HepG2 (cell line): Measurements from ENCODE around the gene GRIN3A. TPM values are rescaled to one million over a fixed set of nuclear protein-coding genes. Genes with fewer than 3 reads are reported as not detected.

Experiments
- GFI1 ChIP-seq: sonication (generic); formaldehyde crosslinking; IDR thresholded peaks from 2 replicates; pipeline ENCODE4 v1.5.0; 2020; ENCODE audit warnings: missing genetic modification reagents, mild to moderate bottlenecking, borderline replicate concordance
- KLF11 ChIP-seq: IDR thresholded peaks from 2 replicates; pipeline ENCODE4 v1.6.1; 2016; ENCODE audit warnings: missing compliant biosample characterization
- MATR3 ChIP-seq: sonication (generic); formaldehyde crosslinking; IDR thresholded peaks from 2 replicates; pipeline ENCODE4 v1.4.0; 2020; ENCODE audit warnings: missing genetic modification reagents
- NBN ChIP-seq: fragments of 450-650 bp; conservative IDR thresholded peaks from 2 replicates; pipeline ENCODE4 v1.6.1; 2017
- SNAPC2 ChIP-seq: sonication (generic); formaldehyde crosslinking; IDR thresholded peaks from 2 replicates; pipeline ENCODE4 v1.8.1; 2022; ENCODE audit warnings: mild to moderate bottlenecking, missing genetic modification reagents
- ZFP36L1 ChIP-seq: sonication (generic); formaldehyde crosslinking; IDR thresholded peaks from 2 replicates; pipeline ENCODE4 v1.8.0; 2022; ENCODE audit warnings: mild to moderate bottlenecking, missing genetic modification reagents, moderate library complexity
- ZFY ChIP-seq: sonication (generic); formaldehyde crosslinking; IDR thresholded peaks from 2 replicates; pipeline ENCODE4 v1.4.0; 2020; ENCODE audit warnings: missing genetic modification reagents
- ZMYM3 ChIP-seq: sonication (generic); formaldehyde crosslinking; IDR thresholded peaks from 2 replicates; pipeline ENCODE4 v1.5.1; 2020; ENCODE audit warnings: mild to moderate bottlenecking, missing genetic modification reagents
- ZNF253 ChIP-seq: sonication (generic); formaldehyde crosslinking; IDR thresholded peaks from 2 replicates; pipeline ENCODE4 v1.8.0; 2022; ENCODE audit warnings: mild to moderate bottlenecking, missing genetic modification reagents, borderline replicate concordance
- ZNF557 ChIP-seq: sonication (generic); formaldehyde crosslinking; IDR thresholded peaks from 2 replicates; pipeline ENCODE4 v1.4.0; 2020; ENCODE audit warnings: missing genetic modification reagents
- ZNF652 ChIP-seq: IDR thresholded peaks from 2 replicates; pipeline ENCODE4 v1.6.1; 2016; ENCODE audit warnings: low read depth, borderline replicate concordance
- polyA plus RNA-seq, 8 experiments: library from polyadenylated mRNA; depleted of rRNA in 3 of 8; stranded (reverse) in 7 of 8; unstranded in 1 of 8; fragments of >200 nt; fragmentation: Illumina TruSeq in 4 of 8; extraction: Trizol in 4 of 8; gene quantifications; 2 replicates each; pipeline versions ENCODE4 v1.2.1 to v1.2.3, GENCODE V29; 2011 to 2016; ENCODE audit warnings: low read depth in 4 of 8, missing spikeins in 1 of 8, mixed read lengths in 1 of 8; ENCODE audit not compliant: insufficient read depth in 1 of 8
- total RNA-seq, 5 experiments: library from RNA; depleted of rRNA; stranded (reverse); fragments of >200 nt; fragmentation: Illumina TruSeq; extraction: Trizol; gene quantifications; 2 replicates each; pipeline ENCODE4 v1.2.3, GENCODE V29; 2016; ENCODE audit warnings: low read depth in 1 of 5
- TF ChIP-seq, protein P1 (sequence below): sonication (generic); formaldehyde crosslinking; IDR thresholded peaks from 2 replicates; pipeline ENCODE4 v1.4.0; 2020; ENCODE audit warnings: missing genetic modification reagents, borderline replicate concordance
- TF ChIP-seq, protein P2 (sequence below): sonication (generic); formaldehyde crosslinking; IDR thresholded peaks from 2 replicates; pipeline ENCODE4 v1.4.0; 2020; ENCODE audit warnings: missing genetic modification reagents, borderline replicate concordance
- TF ChIP-seq, protein P3 (sequence below): sonication (generic); formaldehyde crosslinking; IDR thresholded peaks from 2 replicates; pipeline ENCODE4 v1.9.0; 2021; ENCODE audit warnings: missing genetic modification reagents, mild to moderate bottlenecking, borderline replicate concordance
- TF ChIP-seq, protein P4 (sequence below): sonication (generic); formaldehyde crosslinking; IDR thresholded peaks from 2 replicates; pipeline ENCODE4 v1.4.0; 2020; ENCODE audit warnings: missing genetic modification reagents
- TF ChIP-seq, protein P5 (sequence below): IDR thresholded peaks from 2 replicates; pipeline ENCODE4 v1.6.1; 2016; ENCODE audit warnings: missing genetic modification reagents, missing compliant biosample characterization

Gene GRIN3A
- total and polyA plus RNA-seq, 2 of the 13 experiments (the other 11 are each of a cell fraction or from before 2014, with no cell fraction given) = not detected

DNA sequence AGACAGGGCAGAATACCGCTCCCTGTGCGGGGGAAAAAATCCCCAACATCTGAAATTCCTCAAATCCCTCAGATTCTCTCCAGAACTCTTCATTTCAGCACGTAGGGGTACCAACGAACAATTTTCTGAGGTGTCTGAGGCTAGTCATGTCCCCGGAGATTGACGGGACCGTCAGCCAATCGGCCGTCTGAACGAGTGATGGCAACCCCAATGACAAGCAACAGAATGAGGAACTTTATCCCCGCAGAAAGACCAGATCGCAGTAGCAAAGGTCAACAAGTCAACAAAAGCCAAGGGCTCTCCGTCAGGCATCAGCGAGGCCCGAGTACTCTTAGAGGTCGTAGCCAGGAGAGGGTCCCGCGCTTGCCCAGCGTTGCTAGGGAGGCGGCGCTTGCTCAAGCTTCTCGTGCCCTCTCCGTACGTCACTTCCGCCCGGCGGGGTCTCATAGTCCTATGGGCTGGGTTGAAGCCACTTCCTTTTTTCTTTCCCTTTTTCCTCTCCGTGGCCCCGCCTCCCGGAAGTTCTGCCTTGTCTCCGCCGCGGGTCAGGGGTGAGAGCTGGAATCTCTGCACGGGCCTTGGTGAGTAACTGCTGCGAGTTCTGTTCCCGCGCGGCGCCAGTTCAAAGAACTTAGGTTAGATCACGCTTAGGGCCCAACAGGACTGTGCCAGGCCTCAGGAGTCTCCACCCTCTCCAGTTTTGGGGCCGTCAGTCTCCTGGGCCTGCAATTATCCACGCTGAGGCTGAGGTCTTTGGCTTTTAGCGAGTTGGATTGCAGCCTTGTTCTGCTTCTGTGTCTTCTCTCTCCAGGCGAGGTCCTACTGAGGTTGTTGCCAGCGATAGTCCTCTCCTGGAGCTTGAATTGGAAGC is 204.9 kb downstream of the GRIN3A start, which contains the start of gene RNF20 (continued):
- TF ChIP-seq, protein P1, sequence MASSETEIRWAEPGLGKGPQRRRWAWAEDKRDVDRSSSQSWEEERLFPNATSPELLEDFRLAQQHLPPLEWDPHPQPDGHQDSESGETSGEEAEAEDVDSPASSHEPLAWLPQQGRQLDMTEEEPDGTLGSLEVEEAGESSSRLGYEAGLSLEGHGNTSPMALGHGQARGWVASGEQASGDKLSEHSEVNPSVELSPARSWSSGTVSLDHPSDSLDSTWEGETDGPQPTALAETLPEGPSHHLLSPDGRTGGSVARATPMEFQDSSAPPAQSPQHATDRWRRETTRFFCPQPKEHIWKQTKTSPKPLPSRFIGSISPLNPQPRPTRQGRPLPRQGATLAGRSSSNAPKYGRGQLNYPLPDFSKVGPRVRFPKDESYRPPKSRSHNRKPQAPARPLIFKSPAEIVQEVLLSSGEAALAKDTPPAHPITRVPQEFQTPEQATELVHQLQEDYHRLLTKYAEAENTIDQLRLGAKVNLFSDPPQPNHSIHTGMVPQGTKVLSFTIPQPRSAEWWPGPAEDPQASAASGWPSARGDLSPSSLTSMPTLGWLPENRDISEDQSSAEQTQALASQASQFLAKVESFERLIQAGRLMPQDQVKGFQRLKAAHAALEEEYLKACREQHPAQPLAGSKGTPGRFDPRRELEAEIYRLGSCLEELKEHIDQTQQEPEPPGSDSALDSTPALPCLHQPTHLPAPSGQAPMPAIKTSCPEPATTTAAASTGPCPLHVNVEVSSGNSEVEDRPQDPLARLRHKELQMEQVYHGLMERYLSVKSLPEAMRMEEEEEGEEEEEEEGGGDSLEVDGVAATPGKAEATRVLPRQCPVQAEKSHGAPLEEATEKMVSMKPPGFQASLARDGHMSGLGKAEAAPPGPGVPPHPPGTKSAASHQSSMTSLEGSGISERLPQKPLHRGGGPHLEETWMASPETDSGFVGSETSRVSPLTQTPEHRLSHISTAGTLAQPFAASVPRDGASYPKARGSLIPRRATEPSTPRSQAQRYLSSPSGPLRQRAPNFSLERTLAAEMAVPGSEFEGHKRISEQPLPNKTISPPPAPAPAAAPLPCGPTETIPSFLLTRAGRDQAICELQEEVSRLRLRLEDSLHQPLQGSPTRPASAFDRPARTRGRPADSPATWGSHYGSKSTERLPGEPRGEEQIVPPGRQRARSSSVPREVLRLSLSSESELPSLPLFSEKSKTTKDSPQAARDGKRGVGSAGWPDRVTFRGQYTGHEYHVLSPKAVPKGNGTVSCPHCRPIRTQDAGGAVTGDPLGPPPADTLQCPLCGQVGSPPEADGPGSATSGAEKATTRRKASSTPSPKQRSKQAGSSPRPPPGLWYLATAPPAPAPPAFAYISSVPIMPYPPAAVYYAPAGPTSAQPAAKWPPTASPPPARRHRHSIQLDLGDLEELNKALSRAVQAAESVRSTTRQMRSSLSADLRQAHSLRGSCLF (CRISPR knock-in tag) = no peak
- TF ChIP-seq ZNF652 (CRISPR knock-in tag) (no peak), ZMYM3 (CRISPR knock-in tag) (no peak), NBN (no peak), KLF11 (no peak), ZNF253 (CRISPR knock-in tag) (no peak), ZFY (peak; percentile 93), MATR3 (CRISPR knock-in tag) (no peak), ZNF557 (CRISPR knock-in tag) (no peak), GFI1 (CRISPR knock-in tag) (peak; percentile 71; the same call in 1 of the 2 replicates), ZFP36L1 (no peak), SNAPC2 (0 out of 2 replicates have a peak, but pooled peaks have one; percentile 54)
- TF ChIP-seq, protein P2, sequence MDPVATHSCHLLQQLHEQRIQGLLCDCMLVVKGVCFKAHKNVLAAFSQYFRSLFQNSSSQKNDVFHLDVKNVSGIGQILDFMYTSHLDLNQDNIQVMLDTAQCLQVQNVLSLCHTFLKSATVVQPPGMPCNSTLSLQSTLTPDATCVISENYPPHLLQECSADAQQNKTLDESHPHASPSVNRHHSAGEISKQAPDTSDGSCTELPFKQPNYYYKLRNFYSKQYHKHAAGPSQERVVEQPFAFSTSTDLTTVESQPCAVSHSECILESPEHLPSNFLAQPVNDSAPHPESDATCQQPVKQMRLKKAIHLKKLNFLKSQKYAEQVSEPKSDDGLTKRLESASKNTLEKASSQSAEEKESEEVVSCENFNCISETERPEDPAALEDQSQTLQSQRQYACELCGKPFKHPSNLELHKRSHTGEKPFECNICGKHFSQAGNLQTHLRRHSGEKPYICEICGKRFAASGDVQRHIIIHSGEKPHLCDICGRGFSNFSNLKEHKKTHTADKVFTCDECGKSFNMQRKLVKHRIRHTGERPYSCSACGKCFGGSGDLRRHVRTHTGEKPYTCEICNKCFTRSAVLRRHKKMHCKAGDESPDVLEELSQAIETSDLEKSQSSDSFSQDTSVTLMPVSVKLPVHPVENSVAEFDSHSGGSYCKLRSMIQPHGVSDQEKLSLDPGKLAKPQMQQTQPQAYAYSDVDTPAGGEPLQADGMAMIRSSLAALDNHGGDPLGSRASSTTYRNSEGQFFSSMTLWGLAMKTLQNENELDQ (CRISPR knock-in tag) = no peak
- TF ChIP-seq, protein P3, sequence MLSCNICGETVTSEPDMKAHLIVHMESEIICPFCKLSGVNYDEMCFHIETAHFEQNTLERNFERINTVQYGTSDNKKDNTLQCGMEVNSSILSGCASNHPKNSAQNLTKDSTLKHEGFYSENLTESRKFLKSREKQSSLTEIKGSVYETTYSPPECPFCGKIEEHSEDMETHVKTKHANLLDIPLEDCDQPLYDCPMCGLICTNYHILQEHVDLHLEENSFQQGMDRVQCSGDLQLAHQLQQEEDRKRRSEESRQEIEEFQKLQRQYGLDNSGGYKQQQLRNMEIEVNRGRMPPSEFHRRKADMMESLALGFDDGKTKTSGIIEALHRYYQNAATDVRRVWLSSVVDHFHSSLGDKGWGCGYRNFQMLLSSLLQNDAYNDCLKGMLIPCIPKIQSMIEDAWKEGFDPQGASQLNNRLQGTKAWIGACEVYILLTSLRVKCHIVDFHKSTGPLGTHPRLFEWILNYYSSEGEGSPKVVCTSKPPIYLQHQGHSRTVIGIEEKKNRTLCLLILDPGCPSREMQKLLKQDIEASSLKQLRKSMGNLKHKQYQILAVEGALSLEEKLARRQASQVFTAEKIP (CRISPR knock-in tag) = no peak
- TF ChIP-seq, protein P4, sequence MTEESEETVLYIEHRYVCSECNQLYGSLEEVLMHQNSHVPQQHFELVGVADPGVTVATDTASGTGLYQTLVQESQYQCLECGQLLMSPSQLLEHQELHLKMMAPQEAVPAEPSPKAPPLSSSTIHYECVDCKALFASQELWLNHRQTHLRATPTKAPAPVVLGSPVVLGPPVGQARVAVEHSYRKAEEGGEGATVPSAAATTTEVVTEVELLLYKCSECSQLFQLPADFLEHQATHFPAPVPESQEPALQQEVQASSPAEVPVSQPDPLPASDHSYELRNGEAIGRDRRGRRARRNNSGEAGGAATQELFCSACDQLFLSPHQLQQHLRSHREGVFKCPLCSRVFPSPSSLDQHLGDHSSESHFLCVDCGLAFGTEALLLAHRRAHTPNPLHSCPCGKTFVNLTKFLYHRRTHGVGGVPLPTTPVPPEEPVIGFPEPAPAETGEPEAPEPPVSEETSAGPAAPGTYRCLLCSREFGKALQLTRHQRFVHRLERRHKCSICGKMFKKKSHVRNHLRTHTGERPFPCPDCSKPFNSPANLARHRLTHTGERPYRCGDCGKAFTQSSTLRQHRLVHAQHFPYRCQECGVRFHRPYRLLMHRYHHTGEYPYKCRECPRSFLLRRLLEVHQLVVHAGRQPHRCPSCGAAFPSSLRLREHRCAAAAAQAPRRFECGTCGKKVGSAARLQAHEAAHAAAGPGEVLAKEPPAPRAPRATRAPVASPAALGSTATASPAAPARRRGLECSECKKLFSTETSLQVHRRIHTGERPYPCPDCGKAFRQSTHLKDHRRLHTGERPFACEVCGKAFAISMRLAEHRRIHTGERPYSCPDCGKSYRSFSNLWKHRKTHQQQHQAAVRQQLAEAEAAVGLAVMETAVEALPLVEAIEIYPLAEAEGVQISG (CRISPR knock-in tag) = peak; percentile 85
- TF ChIP-seq, protein P5, sequence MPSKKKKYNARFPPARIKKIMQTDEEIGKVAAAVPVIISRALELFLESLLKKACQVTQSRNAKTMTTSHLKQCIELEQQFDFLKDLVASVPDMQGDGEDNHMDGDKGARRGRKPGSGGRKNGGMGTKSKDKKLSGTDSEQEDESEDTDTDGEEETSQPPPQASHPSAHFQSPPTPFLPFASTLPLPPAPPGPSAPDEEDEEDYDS (CRISPR knock-in tag) = peak; percentile 11; the same call in 1 of the 2 replicates
